ENCODE results near the gene DMPK. TPM values are rescaled to one million over a fixed set of nuclear protein-coding genes. Genes with fewer than 3 reads are reported as not detected.
A peak's percentile ranks its signal among the peaks of the same experiment; 100 is the strongest.

Gene DMPK
- total and polyA plus RNA-seq, 2 donors from 2014 or later: 31.3 to 63.0 TPM

DNA sequence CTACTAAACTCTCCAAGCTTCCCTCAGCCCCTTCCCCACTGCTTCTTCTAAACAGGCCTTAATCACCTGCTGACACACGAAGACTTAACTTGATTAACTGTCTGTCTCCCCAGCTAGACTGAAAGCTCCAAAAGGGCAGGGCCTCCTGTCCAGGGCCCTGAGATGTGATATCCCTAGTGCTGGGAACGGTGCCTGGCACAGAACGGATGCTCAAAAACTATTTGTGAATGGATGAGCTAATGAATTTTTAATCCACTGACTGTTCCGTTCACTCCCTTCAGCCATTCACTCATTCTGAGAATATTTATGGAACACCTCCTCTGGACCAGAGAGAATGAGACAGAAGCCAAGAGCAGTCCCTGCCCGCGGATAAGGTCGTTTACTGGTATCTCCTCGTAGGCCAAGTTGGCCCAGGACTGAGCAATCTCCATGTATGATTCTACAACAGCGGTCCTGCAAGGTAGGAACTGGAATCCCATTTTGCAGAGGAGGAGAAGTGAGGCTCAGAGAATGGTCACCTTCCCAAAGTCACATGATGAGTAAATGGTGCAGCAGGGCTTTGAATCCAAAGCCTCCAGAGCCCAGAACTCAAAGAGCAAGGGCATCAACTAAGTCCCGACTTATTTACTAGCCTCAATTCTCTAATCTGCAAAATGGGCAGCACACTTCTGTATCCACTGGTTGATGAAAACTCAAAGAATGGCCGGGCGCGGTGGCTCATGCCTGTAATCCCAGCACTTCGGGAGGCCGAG is 6.9 kb upstream of the DMPK start:
- Histone ChIP-seq H3K36me3 (ENCODE audit: control insufficient read depth in 2 of 3, insufficient read depth in 3 of 3, low read length in 3 of 3) (peaks cover 0 to 20% (median 10%) of the 10 kb centered on the region in 3 donors), H3K27me3 (ENCODE audit: control insufficient read depth, insufficient read depth, low read length) (no peaks in the 10 kb centered on the region), H3K27ac (ENCODE audit: low read depth in 2 of 2, low read length in 2 of 2) (no peak overlapping the region), H3K4me3 (ENCODE audit: low read length in 3 of 3) (no peak overlapping the region), H3K9me3 (ENCODE audit: control insufficient read depth in 2 of 3, insufficient read depth in 1 of 3, low read length in 3 of 3) (no peaks in the 10 kb centered on the region), H3K9ac (ENCODE audit: low read length in 3 of 3) (no peak overlapping the region), H3K4me1 (ENCODE audit: control insufficient read depth in 2 of 3, insufficient read depth in 2 of 3, low read depth in 1 of 3, low read length in 3 of 3) (peaks cover 0 to 12% (median 7%) of the 10 kb centered on the region in 3 donors)
- TF ChIP-seq, protein P1, sequence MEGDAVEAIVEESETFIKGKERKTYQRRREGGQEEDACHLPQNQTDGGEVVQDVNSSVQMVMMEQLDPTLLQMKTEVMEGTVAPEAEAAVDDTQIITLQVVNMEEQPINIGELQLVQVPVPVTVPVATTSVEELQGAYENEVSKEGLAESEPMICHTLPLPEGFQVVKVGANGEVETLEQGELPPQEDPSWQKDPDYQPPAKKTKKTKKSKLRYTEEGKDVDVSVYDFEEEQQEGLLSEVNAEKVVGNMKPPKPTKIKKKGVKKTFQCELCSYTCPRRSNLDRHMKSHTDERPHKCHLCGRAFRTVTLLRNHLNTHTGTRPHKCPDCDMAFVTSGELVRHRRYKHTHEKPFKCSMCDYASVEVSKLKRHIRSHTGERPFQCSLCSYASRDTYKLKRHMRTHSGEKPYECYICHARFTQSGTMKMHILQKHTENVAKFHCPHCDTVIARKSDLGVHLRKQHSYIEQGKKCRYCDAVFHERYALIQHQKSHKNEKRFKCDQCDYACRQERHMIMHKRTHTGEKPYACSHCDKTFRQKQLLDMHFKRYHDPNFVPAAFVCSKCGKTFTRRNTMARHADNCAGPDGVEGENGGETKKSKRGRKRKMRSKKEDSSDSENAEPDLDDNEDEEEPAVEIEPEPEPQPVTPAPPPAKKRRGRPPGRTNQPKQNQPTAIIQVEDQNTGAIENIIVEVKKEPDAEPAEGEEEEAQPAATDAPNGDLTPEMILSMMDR (IDR thresholded peaks at IDR 0.05; ENCODE audit: borderline replicate concordance, extremely low read depth, insufficient read depth): no peak
- DNase-seq (no peak), FAIRE-seq (no peak)
- intact Hi-C loops (cut with DNase I): no loop called here

DNA sequence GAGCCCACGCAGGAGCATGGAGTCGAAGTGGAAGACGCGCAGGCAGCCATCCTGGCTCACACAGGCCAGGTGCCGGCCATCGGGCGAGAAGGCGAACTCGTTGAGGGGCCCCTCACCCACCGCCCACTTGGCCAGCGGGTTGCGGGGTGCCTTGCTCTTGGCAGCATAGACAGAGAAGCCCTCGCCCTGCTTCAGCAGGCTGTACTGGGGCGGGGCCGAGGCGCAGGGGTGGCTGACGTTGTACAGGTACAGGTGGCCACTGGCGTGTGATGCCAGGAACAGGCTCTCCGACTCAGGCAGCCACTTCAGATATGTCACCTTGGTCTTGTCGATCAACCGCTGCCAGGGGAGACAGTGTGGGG is 4.2 kb upstream of the DMPK start:
- no peaks in the 10 kb centered on the region for H3K27me3 ChIP-seq (ENCODE audit: control insufficient read depth, insufficient read depth, low read length)
- TF ChIP-seq, protein P1 (IDR thresholded peaks at IDR 0.05; ENCODE audit: borderline replicate concordance, extremely low read depth, insufficient read depth): no peak
- no peak overlapping the region for H3K4me3 ChIP-seq (ENCODE audit: low read length in 3 of 3)
- peaks cover 0 to 20% (median 10%) of the 10 kb centered on the region in 3 donors for H3K36me3 ChIP-seq (ENCODE audit: control insufficient read depth in 2 of 3, insufficient read depth in 3 of 3, low read length in 3 of 3)
- DNase-seq: peak in 1 of 5 donors; percentile 78
- no peak overlapping the region for H3K27ac ChIP-seq (ENCODE audit: low read depth in 2 of 2, low read length in 2 of 2)
- peaks cover 0 to 13% (median 0%) of the 10 kb centered on the region in 3 donors for H3K4me1 ChIP-seq (ENCODE audit: control insufficient read depth in 2 of 3, insufficient read depth in 2 of 3, low read depth in 1 of 3, low read length in 3 of 3)
- no peaks in the 10 kb centered on the region for H3K9me3 ChIP-seq (ENCODE audit: control insufficient read depth in 2 of 3, insufficient read depth in 1 of 3, low read length in 3 of 3)
- intact Hi-C loops (cut with DNase I): no loop called here
- no peak overlapping the region for H3K9ac ChIP-seq (ENCODE audit: low read length in 3 of 3)
- FAIRE-seq: no peak

DNA sequence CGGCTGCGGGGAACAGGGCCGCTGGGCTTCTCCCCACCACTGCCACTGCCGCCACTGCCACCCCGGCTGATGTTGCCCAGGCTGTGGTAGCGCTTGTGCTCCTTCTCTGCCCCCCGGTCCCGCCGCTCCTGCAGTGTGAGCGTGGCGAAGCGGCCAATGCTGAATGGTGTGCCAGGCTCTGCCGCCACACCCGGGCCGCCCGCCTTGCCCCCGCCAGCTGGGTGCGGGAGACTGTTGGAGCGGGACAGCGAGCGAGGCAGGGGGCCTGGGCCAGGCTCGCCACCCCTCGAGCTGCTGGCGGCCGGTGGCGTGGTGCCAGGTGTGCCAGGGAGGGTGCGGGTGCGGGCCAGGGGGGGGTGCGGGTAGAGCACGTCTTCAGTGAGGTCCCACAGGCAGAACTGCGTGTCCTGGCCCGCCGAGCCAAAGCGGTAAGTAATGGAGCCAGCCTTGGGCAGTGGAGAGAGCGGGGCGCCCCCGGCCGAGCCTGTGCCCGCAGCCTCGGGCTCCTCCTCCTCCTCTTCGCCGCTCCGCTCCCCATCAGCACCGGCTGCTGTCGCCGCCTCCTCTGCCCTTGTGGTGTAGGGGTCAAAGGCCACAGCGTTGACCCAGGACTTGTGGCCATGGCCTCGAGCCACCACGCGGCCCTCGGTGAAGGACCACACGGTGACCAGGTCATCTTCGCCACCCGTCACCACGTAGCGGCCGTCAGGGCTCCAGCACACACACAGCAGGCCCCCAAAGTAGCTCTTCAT is 3.7 kb upstream of the DMPK start:
- TF ChIP-seq, protein P1 (IDR thresholded peaks at IDR 0.05; ENCODE audit: borderline replicate concordance, extremely low read depth, insufficient read depth): no peak
- peaks cover 0 to 13% (median 0%) of the 10 kb centered on the region in 3 donors for H3K4me1 ChIP-seq (ENCODE audit: control insufficient read depth in 2 of 3, insufficient read depth in 2 of 3, low read depth in 1 of 3, low read length in 3 of 3)
- H3K4me3 ChIP-seq (ENCODE audit: low read length in 3 of 3): no peak overlapping the region
- H3K27ac ChIP-seq (ENCODE audit: low read depth in 2 of 2, low read length in 2 of 2): no peak overlapping the region
- H3K9me3 ChIP-seq (ENCODE audit: control insufficient read depth in 2 of 3, insufficient read depth in 1 of 3, low read length in 3 of 3): no peaks in the 10 kb centered on the region
- FAIRE-seq (no peak), DNase-seq (peak in 1 of 5 donors; percentile 79)
- H3K36me3 ChIP-seq (ENCODE audit: control insufficient read depth in 2 of 3, insufficient read depth in 3 of 3, low read length in 3 of 3): peaks cover 0 to 20% (median 10%) of the 10 kb centered on the region in 3 donors
- no peak overlapping the region for H3K9ac ChIP-seq (ENCODE audit: low read length in 3 of 3)
- intact Hi-C loops (cut with DNase I): no loop called here
- H3K27me3 ChIP-seq (ENCODE audit: control insufficient read depth, insufficient read depth, low read length): no peaks in the 10 kb centered on the region

Data from kidney (tissue), 14 donors.